Measurements from ENCODE around the gene CSMD2. TPM values are rescaled to one million over a fixed set of nuclear protein-coding genes. Genes with fewer than 3 reads are reported as not detected.

CSMD2 gene
- total RNA-seq, 6 experiments from 2014 or later = under 0.01 to 0.19 (median 0.09) TPM; not detected in 1

DNA sequence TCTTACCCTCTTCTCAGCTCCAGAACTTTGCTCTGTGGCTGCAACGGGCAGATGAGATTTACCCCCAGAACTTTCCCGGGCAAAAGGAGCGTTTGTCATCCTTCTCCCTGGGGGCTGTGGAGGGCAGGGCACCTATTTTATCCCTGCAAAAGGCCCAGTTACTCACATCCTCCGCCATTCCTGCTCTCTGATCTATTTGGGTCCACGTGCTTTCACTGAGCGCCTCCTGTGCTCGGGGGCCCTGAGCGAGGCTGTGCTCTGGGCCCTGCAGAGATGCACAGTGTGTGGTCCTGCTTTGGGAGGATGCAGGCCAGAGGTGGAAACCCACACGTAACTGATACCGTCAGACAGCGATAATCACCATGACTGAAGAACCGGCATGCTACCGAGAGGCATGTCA is 2.4 kb upstream of the CSMD2 start:
- Histone ChIP-seq H3K9me3 (no peaks in the 10 kb centered on the region), H3K27ac (no peak overlapping the region), H3K27me3 (peaks cover 0 to 22% of the 10 kb centered on the region in 2 donors), H3K4me1 (peaks cover 0 to 19% (median 2%) of the 10 kb centered on the region in 4 donors), H3K4me3 (no peak overlapping the region), H3K36me3 (no peaks in the 10 kb centered on the region)
- DNase-seq (no peak), ATAC-seq (no peak)
- intact Hi-C loops (cut with DNase I) = no loop called here
- TF ChIP-seq, protein P1, sequence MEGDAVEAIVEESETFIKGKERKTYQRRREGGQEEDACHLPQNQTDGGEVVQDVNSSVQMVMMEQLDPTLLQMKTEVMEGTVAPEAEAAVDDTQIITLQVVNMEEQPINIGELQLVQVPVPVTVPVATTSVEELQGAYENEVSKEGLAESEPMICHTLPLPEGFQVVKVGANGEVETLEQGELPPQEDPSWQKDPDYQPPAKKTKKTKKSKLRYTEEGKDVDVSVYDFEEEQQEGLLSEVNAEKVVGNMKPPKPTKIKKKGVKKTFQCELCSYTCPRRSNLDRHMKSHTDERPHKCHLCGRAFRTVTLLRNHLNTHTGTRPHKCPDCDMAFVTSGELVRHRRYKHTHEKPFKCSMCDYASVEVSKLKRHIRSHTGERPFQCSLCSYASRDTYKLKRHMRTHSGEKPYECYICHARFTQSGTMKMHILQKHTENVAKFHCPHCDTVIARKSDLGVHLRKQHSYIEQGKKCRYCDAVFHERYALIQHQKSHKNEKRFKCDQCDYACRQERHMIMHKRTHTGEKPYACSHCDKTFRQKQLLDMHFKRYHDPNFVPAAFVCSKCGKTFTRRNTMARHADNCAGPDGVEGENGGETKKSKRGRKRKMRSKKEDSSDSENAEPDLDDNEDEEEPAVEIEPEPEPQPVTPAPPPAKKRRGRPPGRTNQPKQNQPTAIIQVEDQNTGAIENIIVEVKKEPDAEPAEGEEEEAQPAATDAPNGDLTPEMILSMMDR (IDR thresholded peaks at IDR 0.05) = no peak
- TF ChIP-seq POLR2A (IDR thresholded peaks at IDR 0.05) = no peak
- 8% methylated on average over 6 of the region's 13 CpGs for WGBS (ENCODE audit: insufficient coverage, low coverage, low lambda C conversion rate, missing lambda C conversion rate)

DNA sequence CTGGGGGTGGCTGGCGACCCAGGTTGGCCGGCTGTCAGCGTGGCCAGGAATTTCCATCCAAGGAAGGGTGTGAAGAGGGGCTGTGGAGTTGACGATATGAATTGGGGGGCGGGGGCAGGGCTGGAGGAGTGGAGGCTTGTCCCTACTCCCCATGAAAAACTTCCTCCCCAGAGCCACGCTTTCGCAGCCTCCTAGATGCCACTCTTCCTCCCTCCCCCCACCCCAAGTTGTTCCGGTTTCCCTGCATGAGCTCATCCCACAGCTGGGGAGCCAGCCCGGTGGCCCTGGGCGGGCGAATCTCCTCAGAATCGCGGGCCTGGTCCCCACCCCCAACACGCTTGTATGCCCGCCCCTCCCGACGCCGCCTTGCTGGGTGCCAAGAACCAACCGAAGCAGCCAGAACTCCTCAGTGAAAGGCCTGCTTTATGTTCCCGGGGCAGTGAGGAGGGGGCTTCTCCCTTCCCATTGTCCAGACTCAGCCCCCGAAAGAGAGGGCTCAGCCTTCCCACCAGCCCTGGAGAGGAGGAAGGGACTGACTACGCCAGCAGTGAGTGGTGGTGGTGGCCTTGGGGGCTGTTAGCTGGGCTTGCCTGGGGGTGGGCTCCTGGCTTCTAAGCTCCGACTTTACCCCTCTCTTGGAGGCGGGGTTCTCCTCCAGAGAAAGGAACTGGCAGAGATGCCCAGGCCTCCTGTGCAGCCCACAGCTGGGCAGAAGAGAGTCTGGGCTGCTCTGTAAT is 1.8 kb upstream of the CSMD2 start:
- DNase-seq (no peak), ATAC-seq (no peak)
- TF ChIP-seq POLR2A (IDR thresholded peaks at IDR 0.05) = no peak
- TF ChIP-seq, protein P1 (IDR thresholded peaks at IDR 0.05) = no peak
- no peak overlapping the region for H3K4me3 ChIP-seq
- H3K27me3 ChIP-seq = peaks cover 0 to 22% of the 10 kb centered on the region in 2 donors
- intact Hi-C loops (cut with DNase I) = no loop called here
- H3K27ac ChIP-seq = no peak overlapping the region
- no peaks in the 10 kb centered on the region for H3K36me3 ChIP-seq
- H3K9me3 ChIP-seq = no peaks in the 10 kb centered on the region
- H3K4me1 ChIP-seq = peaks cover 0 to 19% (median 2%) of the 10 kb centered on the region in 4 donors
- WGBS (ENCODE audit: insufficient coverage, low coverage, low lambda C conversion rate, missing lambda C conversion rate) = under 1% methylated on average over 13 of the region's 24 CpGs

DNA sequence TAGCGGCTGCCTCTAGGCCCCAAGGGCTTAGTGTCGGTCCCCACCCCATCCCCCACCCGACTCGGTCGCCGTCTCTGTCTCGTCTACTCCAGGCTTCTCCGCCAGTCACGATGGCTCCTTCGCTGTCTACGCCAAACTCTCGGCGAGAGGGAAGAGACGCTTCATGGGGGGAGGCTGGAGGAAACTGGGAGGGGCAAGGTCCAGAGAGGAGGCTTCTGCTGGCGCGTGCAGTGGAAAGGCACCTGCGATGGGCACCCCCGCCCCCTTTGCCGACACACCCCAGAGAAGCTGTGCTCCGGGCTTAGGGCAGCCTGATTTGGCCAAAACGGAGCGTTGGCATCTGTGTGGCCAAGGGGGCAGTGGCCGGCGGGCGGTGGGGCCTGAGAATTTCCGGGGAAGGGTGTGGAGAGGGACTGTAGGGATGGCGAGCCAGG is 1.2 kb upstream of the CSMD2 start:
- Histone ChIP-seq H3K27ac (no peak overlapping the region), H3K36me3 (no peaks in the 10 kb centered on the region), H3K4me1 (peaks cover 0 to 19% (median 2%) of the 10 kb centered on the region in 4 donors), H3K4me3 (no peak overlapping the region), H3K9me3 (no peaks in the 10 kb centered on the region), H3K27me3 (peaks cover 0 to 22% of the 10 kb centered on the region in 2 donors)
- no peak for DNase-seq
- under 1% methylated on average over 20 of the region's 27 CpGs for WGBS (ENCODE audit: insufficient coverage, low coverage, low lambda C conversion rate, missing lambda C conversion rate)
- intact Hi-C loops (cut with DNase I) = no loop called here
- no peak for ATAC-seq
- no peak for TF ChIP-seq POLR2A (IDR thresholded peaks at IDR 0.05)
- TF ChIP-seq, protein P1 (IDR thresholded peaks at IDR 0.05) = no peak

DNA sequence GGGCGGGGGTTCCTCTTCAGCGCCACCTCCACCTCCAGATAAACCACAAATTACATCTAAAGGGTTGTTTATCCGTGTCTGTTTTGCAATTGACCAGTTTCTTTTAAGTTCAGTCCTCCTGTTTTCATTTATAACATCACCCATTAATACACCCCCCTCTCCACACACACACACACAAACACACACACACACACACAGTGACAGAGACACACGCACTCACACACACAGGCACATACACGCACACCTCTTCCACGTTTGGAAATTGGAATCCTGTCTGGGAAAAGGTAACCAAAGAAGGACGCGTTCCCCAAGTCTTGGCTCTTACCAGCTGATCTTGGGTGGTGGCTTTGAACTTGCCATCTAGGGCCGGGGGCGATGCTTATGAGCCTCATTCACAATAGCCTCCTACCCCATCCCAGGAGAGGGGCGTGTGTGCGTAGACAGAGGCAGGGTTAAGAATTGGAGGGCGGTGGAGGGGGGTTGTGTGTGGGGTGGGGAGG is 442 bp upstream of the CSMD2 start:
- DNase-seq (no peak), ATAC-seq (no peak)
- H3K4me1 ChIP-seq = peaks cover 0 to 19% (median 2%) of the 10 kb centered on the region in 4 donors
- 3% methylated on average over 13 of the region's 13 CpGs for WGBS (ENCODE audit: insufficient coverage, low coverage, low lambda C conversion rate, missing lambda C conversion rate)
- no peak overlapping the region for H3K27ac ChIP-seq
- no peaks in the 10 kb centered on the region for H3K36me3 ChIP-seq
- peak overlapping the region in 1 of 3 donors; percentile 38 for H3K4me3 ChIP-seq
- peaks cover 0 to 22% of the 10 kb centered on the region in 2 donors for H3K27me3 ChIP-seq
- intact Hi-C loops (cut with DNase I) = no loop called here
- TF ChIP-seq, protein P1 (IDR thresholded peaks at IDR 0.05) = no peak
- no peak for TF ChIP-seq POLR2A (IDR thresholded peaks at IDR 0.05)
- no peaks in the 10 kb centered on the region for H3K9me3 ChIP-seq
